ENCODE results near the gene NCKAP5L.
A peak's percentile ranks its signal among the peaks of the same experiment; 100 is the strongest.
"Not testable (repeated sequence)": the region's sequence is repeated elsewhere in the genome, so short reads cannot be mapped to it uniquely, and the experiment has no call there.

Gene NCKAP5L

DNA sequence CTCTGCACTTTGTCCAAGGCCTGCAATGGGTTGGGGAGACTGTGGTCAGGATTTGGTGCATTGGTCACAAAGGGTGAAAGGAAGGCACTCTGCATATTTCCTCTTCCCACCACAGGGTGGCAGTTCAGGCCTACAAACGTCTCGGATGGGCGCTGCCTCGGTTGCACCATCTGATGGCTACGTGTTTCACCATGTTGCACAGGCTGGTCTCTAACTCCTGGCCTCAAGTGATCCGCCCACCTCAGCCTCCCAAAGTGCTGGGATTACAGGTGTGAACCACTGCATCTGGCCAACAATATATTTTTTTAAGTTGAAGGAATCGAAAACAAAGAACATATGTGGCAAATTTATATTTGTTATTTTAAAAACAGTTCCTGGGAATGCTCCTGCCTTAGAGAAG, 51.8 kb downstream of the NCKAP5L start:
- Histone ChIP-seq H3K4me3 (ENCODE audit: low read length) (no peak overlapping the region), H3K27me3 (replicated peaks; ENCODE audit: insufficient read depth, low read length) (no peaks in the 10 kb centered on the region), H3K4me2 (ENCODE audit: low read depth, low read length) (peak overlapping the region; percentile 30; the same call in 1 of the 2 replicates), H3K79me2 (ENCODE audit: low read length) (no peaks in the 10 kb centered on the region), H3K27ac (ENCODE audit: low read length) (no peak overlapping the region), H2AFZ (ENCODE audit: low read length) (peak overlapping the region; percentile 24; the same call in 1 of the 2 replicates), H3K36me3 (replicated peaks; ENCODE audit: insufficient read depth, low read length) (no peaks in the 10 kb centered on the region), H3F3A (ENCODE audit: insufficient read depth, low read length) (no peaks in the 10 kb centered on the region), H3K9ac (ENCODE audit: low read length) (no peak overlapping the region), H3K4me1 (ENCODE audit: low read length) (no peaks in the 10 kb centered on the region), H3K9me3 (replicated peaks; ENCODE audit: insufficient read depth, low read length) (no peaks in the 10 kb centered on the region), H3K9me2 (replicated peaks; ENCODE audit: insufficient read depth, low read length) (no peaks in the 10 kb centered on the region), H4K20me1 (ENCODE audit: insufficient read depth, low read length) (no peaks in the 10 kb centered on the region)
- TF ChIP-seq, protein P1, sequence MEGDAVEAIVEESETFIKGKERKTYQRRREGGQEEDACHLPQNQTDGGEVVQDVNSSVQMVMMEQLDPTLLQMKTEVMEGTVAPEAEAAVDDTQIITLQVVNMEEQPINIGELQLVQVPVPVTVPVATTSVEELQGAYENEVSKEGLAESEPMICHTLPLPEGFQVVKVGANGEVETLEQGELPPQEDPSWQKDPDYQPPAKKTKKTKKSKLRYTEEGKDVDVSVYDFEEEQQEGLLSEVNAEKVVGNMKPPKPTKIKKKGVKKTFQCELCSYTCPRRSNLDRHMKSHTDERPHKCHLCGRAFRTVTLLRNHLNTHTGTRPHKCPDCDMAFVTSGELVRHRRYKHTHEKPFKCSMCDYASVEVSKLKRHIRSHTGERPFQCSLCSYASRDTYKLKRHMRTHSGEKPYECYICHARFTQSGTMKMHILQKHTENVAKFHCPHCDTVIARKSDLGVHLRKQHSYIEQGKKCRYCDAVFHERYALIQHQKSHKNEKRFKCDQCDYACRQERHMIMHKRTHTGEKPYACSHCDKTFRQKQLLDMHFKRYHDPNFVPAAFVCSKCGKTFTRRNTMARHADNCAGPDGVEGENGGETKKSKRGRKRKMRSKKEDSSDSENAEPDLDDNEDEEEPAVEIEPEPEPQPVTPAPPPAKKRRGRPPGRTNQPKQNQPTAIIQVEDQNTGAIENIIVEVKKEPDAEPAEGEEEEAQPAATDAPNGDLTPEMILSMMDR (IDR thresholded peaks at IDR 0.05; ENCODE audit: low read length) = peak; percentile 79
- TF ChIP-seq EZH2 (optimal IDR thresholded peaks at IDR 0.05; ENCODE audit: low read depth, low read length) (no peak), EZH2phosphoT487 (IDR thresholded peaks at IDR 0.05; ENCODE audit: low read length) (no peak)
- peak; percentile 57 for DNase-seq

DNA sequence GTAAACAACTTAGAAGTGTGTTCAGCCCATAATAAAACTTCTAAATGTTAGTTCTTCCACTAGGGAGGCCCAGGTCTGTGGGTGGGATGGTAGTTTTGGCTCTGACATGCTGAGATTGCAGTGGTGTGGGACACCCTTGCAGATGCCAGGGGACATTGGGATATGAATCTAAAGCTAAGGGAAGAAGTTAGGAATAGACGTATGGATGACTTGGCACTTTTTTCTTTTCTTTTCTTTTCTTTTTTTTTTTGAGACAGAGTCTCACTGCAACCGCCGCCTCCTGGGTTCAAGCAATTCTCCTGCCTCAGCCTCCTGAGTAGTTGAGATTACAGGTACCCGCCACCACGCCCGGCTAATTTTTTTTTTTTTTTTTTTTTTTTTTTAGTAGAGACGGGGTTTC, 55.1 kb downstream of the NCKAP5L start:
- not testable (repeated sequence) for H3K79me2 ChIP-seq (ENCODE audit: low read length); H3K36me3 ChIP-seq (replicated peaks; ENCODE audit: insufficient read depth, low read length); H2AFZ ChIP-seq (ENCODE audit: low read length); DNase-seq; H3K4me2 ChIP-seq (ENCODE audit: low read depth, low read length); H3K27me3 ChIP-seq (replicated peaks; ENCODE audit: insufficient read depth, low read length); H3F3A ChIP-seq (ENCODE audit: insufficient read depth, low read length); H3K4me1 ChIP-seq (ENCODE audit: low read length); H3K9me2 ChIP-seq (replicated peaks; ENCODE audit: insufficient read depth, low read length); H3K9ac ChIP-seq (ENCODE audit: low read length); H3K9me3 ChIP-seq (replicated peaks; ENCODE audit: insufficient read depth, low read length); H3K27ac ChIP-seq (ENCODE audit: low read length); H4K20me1 ChIP-seq (ENCODE audit: insufficient read depth, low read length); H3K4me3 ChIP-seq (ENCODE audit: low read length)

DNA sequence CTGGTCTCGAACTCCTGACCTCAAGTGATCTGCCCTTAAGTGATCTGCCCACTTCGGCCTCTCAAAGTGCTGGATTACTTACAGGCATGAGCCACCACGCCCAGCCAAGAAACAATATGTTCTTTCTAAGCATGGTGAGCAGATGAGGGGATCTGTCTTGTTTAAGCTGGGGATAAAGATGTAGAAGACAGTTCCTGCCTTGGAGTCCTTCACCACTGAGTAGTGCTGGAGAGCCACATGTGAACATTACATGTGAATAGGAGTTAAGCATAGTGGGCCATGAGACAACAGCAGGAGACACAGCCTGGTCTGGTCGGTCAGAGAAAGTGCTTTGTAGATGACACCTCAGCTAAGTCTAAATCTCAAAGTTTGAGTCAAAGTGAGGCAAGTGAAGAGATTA, 60.9 kb downstream of the NCKAP5L start:
- peaks cover 8% of the 10 kb centered on the region; the same call in 1 of the 2 replicates for H3K36me3 ChIP-seq (replicated peaks; ENCODE audit: insufficient read depth, low read length)
- H3K9me2 ChIP-seq (replicated peaks; ENCODE audit: insufficient read depth, low read length) = no peaks in the 10 kb centered on the region
- no peak for TF ChIP-seq EZH2 (optimal IDR thresholded peaks at IDR 0.05; ENCODE audit: low read depth, low read length)
- TF ChIP-seq, protein P1 (IDR thresholded peaks at IDR 0.05; ENCODE audit: low read length) = no peak
- TF ChIP-seq EZH2phosphoT487 (IDR thresholded peaks at IDR 0.05; ENCODE audit: low read length) = no peak
- H3K79me2 ChIP-seq (ENCODE audit: low read length) = 0 out of 2 replicates have a peak, but pooled peaks cover 5% of the 10 kb centered on the region
- no peak overlapping the region for H3K9ac ChIP-seq (ENCODE audit: low read length)
- H3K4me2 ChIP-seq (ENCODE audit: low read depth, low read length) = no peak overlapping the region
- H3K27ac ChIP-seq (ENCODE audit: low read length) = no peak overlapping the region
- H3F3A ChIP-seq (ENCODE audit: insufficient read depth, low read length) = peaks cover 12% of the 10 kb centered on the region
- DNase-seq = no peak
- no peaks in the 10 kb centered on the region for H3K9me3 ChIP-seq (replicated peaks; ENCODE audit: insufficient read depth, low read length)
- no peaks in the 10 kb centered on the region for H3K27me3 ChIP-seq (replicated peaks; ENCODE audit: insufficient read depth, low read length)
- no peak overlapping the region for H3K4me3 ChIP-seq (ENCODE audit: low read length)
- H4K20me1 ChIP-seq (ENCODE audit: insufficient read depth, low read length) = no peaks in the 10 kb centered on the region; the same call in 1 of the 2 replicates
- peaks cover 14% of the 10 kb centered on the region for H3K4me1 ChIP-seq (ENCODE audit: low read length)
- H2AFZ ChIP-seq (ENCODE audit: low read length) = no peak overlapping the region

DNA sequence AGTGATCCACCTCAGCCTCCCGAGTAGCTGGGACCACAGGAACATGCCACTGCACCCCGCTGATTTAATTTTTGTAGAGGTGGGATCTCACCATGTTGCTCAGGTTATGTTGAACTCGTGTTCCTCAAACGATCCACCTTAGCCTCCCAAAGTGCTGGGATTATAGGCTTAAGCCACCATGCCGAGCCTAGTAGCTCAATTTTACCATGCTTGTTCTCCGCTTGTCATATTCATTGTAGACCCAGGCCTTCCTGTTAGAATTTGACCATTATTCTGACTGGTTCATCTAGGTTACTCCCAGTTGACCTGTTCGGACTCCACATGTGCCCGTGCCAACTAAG, 62.1 kb downstream of the NCKAP5L start:
- H3K79me2 ChIP-seq (ENCODE audit: low read length) = 0 out of 2 replicates have a peak, but pooled peaks cover 5% of the 10 kb centered on the region
- no peaks in the 10 kb centered on the region; the same call in 1 of the 2 replicates for H4K20me1 ChIP-seq (ENCODE audit: insufficient read depth, low read length)
- H3K9me3 ChIP-seq (replicated peaks; ENCODE audit: insufficient read depth, low read length) = no peaks in the 10 kb centered on the region
- H3K9ac ChIP-seq (ENCODE audit: low read length) = no peak overlapping the region
- H3K4me3 ChIP-seq (ENCODE audit: low read length) = no peak overlapping the region
- H3K4me2 ChIP-seq (ENCODE audit: low read depth, low read length) = no peak overlapping the region
- no peaks in the 10 kb centered on the region for H3K27me3 ChIP-seq (replicated peaks; ENCODE audit: insufficient read depth, low read length)
- peaks cover 21% of the 10 kb centered on the region for H3F3A ChIP-seq (ENCODE audit: insufficient read depth, low read length)
- H3K27ac ChIP-seq (ENCODE audit: low read length) = no peak overlapping the region
- TF ChIP-seq EZH2 (optimal IDR thresholded peaks at IDR 0.05; ENCODE audit: low read depth, low read length) (no peak), EZH2phosphoT487 (IDR thresholded peaks at IDR 0.05; ENCODE audit: low read length) (no peak)
- TF ChIP-seq, protein P1 (IDR thresholded peaks at IDR 0.05; ENCODE audit: low read length) = no peak
- no peak overlapping the region for H2AFZ ChIP-seq (ENCODE audit: low read length)
- H3K9me2 ChIP-seq (replicated peaks; ENCODE audit: insufficient read depth, low read length) = no peaks in the 10 kb centered on the region
- H3K4me1 ChIP-seq (ENCODE audit: low read length) = peaks cover 18% of the 10 kb centered on the region
- no peak for DNase-seq
- peaks cover 14% of the 10 kb centered on the region; the same call in 1 of the 2 replicates for H3K36me3 ChIP-seq (replicated peaks; ENCODE audit: insufficient read depth, low read length)

All from MM.1S (cell line).